DMS114 treated with DMSO at 0.1 percent for 48 hours (cell line): ENCODE results near the gene OR14A16.

ENCODE experiments used
- DNase-seq: peaks from one replicate; lab custom pipeline; 2025; ENCODE audit not compliant: unreplicated experiment; lab: John Stamatoyannopoulos, UW

Gene OR14A16

GRCh38 chr1:247824023-247824422 is at the start of gene OR14A16:
TSS of gene OR14A16 (minus strand) at chr1:247824119. CDS start at chr1:247815729, 8,390 bp downstream.
- no peak for DNase-seq

- no peak for DNase-seq
Observed at GRCh38 chr1:247865416-247865815, 41.5 kb upstream of the OR14A16 start.

GRCh38 chr1:247864644-247865043 is 40.7 kb upstream of the OR14A16 start:
- DNase-seq, result no peak

GRCh38 chr1:247862756-247863155 is 38.8 kb upstream of the OR14A16 start:
- no peak for DNase-seq

GRCh38 chr1:247857985-247858619 is 34.2 kb upstream of the OR14A16 start:
- DNase-seq, result no peak

GRCh38 chr1:247857069-247857984 is 33.4 kb upstream of the OR14A16 start, which contains the start of gene TRIM58:
TSS of gene TRIM58 (plus strand) at chr1:247857187. CDS start at chr1:247857247, 60 bp downstream.
- DNase-seq, result peak; percentile 23

GRCh38 chr1:247855911-247856310 is 32.0 kb upstream of the OR14A16 start:
- DNase-seq, result no peak

GRCh38 chr1:247854899-247855545 is 31.1 kb upstream of the OR14A16 start:
- DNase-seq, result no peak

GRCh38 chr1:247849616-247850015 is 25.7 kb upstream of the OR14A16 start:
- no peak for DNase-seq

GRCh38 chr1:247848346-247848745 is 24.4 kb upstream of the OR14A16 start:
- no peak for DNase-seq

GRCh38 chr1:247845693-247846017 is 21.7 kb upstream of the OR14A16 start:
- DNase-seq, result no peak

- no peak for DNase-seq
Observed at GRCh38 chr1:247845011-247845692, 21.2 kb upstream of the OR14A16 start.

- no peak for DNase-seq
Observed at GRCh38 chr1:247843411-247843810, 19.5 kb upstream of the OR14A16 start.

- DNase-seq, result no peak
Observed at GRCh38 chr1:247841796-247842195, 17.9 kb upstream of the OR14A16 start, which contains the start of gene OR11L1. TSS of gene OR11L1 (minus strand) at chr1:247841896. CDS start at chr1:247841896, 0 bp downstream.

GRCh38 chr1:247840818-247841217 is 16.9 kb upstream of the OR14A16 start:
- DNase-seq, result no peak

- DNase-seq, result no peak
Observed at GRCh38 chr1:247833601-247834000, 9.7 kb upstream of the OR14A16 start.

- DNase-seq, result no peak
Observed at GRCh38 chr1:247829656-247830055, 5.7 kb upstream of the OR14A16 start.

GRCh38 chr1:247825362-247825761 is 1.4 kb upstream of the OR14A16 start:
- no peak for DNase-seq

- DNase-seq, result no peak
Observed at GRCh38 chr1:247822060-247822459, 1.9 kb downstream of the OR14A16 start.

GRCh38 chr1:247812637-247813036 is 11.3 kb downstream of the OR14A16 start:
- DNase-seq, result no peak

- DNase-seq, result no peak
Observed at GRCh38 chr1:247797518-247797917, 26.4 kb downstream of the OR14A16 start.
